ENCODE measurements around the gene NTNG2.

The NTNG2 gene

GRCh38 chr9:132244582-132245455 is 83.0 kb downstream of the NTNG2 start:
- in situ Hi-C loops (cut with HindIII; ENCODE audit: low sequenced_read_pairs), result no loop called here

- in situ Hi-C loops (cut with HindIII; ENCODE audit: low sequenced_read_pairs), result no loop called here
Observed at GRCh38 chr9:132245465-132245864, 83.6 kb downstream of the NTNG2 start.

DNA sequence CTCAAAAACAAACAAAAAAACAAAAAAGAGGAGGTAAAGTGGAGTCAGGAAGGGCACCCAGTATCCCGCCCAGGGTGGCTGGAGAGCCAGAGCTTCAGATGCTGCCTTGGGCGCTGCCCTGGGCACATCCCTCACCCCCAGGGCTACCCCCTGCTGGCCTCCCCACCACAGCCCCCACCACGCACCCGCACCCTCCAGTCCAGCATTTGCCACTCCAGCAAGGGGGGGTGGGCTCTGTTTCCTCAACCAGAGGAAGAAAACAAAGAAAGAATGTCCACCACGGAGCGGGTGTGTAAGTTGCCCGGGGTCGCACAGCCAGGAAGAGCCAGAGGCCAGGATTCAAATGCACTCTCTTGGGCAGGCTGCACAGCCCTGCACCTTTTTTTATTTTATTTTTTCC is 86.1 kb downstream of the NTNG2 start:
- in situ Hi-C loops (cut with HindIII; ENCODE audit: low sequenced_read_pairs), result no loop called here

- in situ Hi-C loops (cut with HindIII; ENCODE audit: low sequenced_read_pairs), result no loop called here
Observed at GRCh38 chr9:132249123-132249522, 87.3 kb downstream of the NTNG2 start.

- in situ Hi-C loops (cut with HindIII; ENCODE audit: low sequenced_read_pairs), result no loop called here
Observed at GRCh38 chr9:132249690-132250089, 87.8 kb downstream of the NTNG2 start.

GRCh38 chr9:132250324-132251262 is 88.7 kb downstream of the NTNG2 start:
- in situ Hi-C loops (cut with HindIII; ENCODE audit: low sequenced_read_pairs), result no loop called here

DNA sequence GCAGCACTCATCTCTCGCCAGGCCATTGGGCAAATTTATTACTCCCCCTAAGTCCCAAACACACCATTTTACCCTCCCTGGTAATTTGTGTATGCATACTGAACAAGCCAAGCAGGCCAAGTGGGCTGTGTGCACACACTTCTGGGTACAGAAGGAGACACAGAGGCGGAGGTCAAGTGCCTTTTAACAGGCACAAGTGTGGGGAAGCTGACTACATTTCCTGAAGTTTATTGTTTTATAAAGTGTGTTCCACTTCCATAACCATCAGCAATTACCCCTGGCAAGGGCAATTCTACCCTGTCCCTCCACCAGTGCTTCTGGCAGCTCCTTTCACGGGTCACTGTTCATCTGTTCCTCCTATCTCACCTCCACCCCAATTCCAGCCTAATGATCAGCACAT is 99.0 kb downstream of the NTNG2 start:
- in situ Hi-C loops (cut with HindIII; ENCODE audit: low sequenced_read_pairs), result no loop called here

- in situ Hi-C loops (cut with HindIII; ENCODE audit: low sequenced_read_pairs), result no loop called here
Observed at GRCh38 chr9:132266017-132266416, 104.2 kb downstream of the NTNG2 start.

DNA sequence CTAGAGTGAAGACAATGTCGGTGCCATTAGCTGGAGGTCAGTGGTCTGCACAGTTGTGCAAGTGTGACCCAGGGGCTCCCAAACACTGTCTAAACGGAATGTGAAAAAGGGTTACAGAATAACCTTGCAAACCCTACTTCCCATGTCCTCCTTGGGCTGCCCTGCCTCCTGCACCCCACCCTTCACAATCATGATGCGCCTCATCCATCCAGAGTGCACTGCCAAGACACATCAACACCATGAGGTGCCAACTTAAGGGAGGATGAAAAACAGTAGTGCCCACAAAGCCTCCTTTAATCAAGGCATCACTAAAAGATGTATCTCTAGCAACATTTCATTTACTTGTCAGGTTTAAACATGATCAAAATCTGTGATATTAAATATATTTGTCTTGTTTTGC is 105.8 kb downstream of the NTNG2 start:
- in situ Hi-C loops (cut with HindIII; ENCODE audit: low sequenced_read_pairs), result no loop called here

GRCh38 chr9:132268725-132269352 is 107.0 kb downstream of the NTNG2 start:
- in situ Hi-C loops (cut with HindIII; ENCODE audit: low sequenced_read_pairs), result no loop called here

- in situ Hi-C loops (cut with HindIII; ENCODE audit: low sequenced_read_pairs), result loop anchor here (10.0 kb wide), 1 partner anchor 55 kb away; no protein-coding TSS in a partner anchor
Observed at GRCh38 chr9:132269704-132270516, 108.1 kb downstream of the NTNG2 start.

DNA sequence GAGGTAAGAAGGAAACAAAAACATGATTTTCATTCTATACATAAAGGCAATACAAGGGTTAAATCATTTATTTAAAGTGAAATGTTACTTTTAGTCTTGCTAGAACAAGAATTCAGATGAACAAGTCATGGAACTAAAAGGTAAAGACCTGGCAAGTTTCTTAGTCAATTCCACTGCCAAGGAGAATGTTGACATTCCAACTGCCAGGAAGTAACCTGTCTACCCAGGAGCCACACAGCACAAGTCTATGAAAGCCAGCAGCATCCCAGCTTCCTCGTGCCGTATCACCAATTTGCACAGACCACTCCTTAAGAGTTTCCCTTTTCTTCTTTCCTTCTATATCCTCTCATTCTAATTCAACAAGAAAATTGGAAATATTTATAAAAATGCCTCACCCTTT is 113.0 kb downstream of the NTNG2 start:
- in situ Hi-C loops (cut with HindIII; ENCODE audit: low sequenced_read_pairs), result loop anchor here (10.0 kb wide), 1 partner anchor 50 kb away; no protein-coding TSS in a partner anchor

DNA sequence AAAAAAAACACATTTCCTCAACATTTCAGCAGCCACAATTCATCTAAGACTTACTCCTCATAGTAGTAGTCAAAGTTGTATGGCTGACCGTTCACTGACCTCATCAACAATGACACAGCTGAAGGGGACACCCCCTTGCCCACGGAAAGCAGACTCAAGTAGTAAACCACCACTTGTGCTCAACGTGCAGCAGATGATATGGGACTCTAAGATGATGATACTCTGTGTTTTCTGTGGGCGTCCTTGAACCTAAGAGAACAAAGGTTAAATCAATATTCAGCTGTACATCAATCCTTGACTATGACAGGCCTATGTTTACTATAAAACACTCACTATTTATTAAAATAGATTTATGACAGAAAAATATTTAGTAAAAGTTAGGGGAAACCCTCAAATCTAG is 121.3 kb downstream of the NTNG2 start:
- in situ Hi-C loops (cut with HindIII; ENCODE audit: low sequenced_read_pairs), result loop anchor here (10.0 kb wide), 1 partner anchor 62 kb away; no protein-coding TSS in a partner anchor

DNA sequence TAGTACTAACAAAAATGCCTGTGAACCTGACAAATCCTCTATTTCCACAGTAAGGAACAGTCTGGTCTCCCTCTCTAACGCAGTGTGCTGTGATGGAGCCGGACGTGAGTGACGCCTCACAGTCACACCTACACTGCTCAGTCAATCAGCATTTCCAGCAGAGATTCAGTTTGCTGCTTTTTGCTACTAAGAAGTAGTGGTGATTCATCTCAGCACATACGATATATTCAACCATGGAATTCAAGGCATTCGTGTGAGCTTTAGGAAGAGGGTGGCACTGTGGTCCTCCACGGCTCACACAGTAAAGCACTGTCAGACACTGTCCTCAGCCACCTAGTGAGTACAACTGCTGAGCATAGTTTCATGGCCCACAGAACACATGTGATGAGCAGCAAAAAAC is 122.0 kb downstream of the NTNG2 start:
- in situ Hi-C loops (cut with HindIII; ENCODE audit: low sequenced_read_pairs), result loop anchor here (10.0 kb wide), 1 partner anchor 61 kb away; no protein-coding TSS in a partner anchor

- in situ Hi-C loops (cut with HindIII; ENCODE audit: low sequenced_read_pairs), result loop anchor here (10.0 kb wide), 1 partner anchor 57 kb away; no protein-coding TSS in a partner anchor
Observed at GRCh38 chr9:132287256-132287760, 125.5 kb downstream of the NTNG2 start.

DNA sequence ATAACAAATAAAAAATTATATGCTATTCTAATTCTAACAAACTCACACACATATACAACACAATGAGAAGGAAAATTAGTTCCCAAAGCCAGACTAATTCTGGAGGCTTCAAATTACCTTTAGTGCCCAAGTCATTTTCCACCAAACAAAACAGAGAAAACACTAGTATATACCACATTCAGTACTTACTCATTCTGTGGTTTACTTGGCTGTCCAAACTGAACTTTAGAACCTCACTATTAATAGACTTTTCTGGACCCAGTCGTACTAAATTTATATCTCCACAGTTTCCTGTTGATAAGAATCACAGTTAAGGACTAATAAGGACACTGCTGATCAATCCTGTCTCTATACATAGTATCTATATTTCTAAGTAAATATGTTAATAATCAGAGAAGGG is 126.5 kb downstream of the NTNG2 start:
- in situ Hi-C loops (cut with HindIII; ENCODE audit: low sequenced_read_pairs), result loop anchor here (10.0 kb wide), 1 partner anchor 56 kb away; no protein-coding TSS in a partner anchor

DNA sequence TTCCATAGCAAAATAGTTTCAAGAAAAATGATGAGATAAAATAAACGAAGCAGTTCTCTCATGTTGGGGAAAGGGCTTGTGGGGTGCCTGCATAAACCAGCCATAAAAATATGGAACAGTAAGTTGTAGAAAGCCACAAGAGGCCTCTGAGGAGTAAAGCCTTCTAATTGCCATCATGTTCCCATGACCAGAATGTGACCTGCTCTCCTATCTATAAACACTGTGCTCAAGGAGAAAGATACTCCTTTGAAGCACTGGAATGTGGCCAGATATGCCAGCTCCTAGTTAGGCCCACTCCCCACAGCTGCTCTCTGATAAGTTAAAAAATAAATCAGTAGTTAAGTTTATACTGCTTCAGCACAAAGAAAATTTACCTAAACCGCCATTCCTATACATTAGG is 127.1 kb downstream of the NTNG2 start:
- in situ Hi-C loops (cut with HindIII; ENCODE audit: low sequenced_read_pairs), result loop anchor here (10.0 kb wide), 1 partner anchor 56 kb away; no protein-coding TSS in a partner anchor

DNA sequence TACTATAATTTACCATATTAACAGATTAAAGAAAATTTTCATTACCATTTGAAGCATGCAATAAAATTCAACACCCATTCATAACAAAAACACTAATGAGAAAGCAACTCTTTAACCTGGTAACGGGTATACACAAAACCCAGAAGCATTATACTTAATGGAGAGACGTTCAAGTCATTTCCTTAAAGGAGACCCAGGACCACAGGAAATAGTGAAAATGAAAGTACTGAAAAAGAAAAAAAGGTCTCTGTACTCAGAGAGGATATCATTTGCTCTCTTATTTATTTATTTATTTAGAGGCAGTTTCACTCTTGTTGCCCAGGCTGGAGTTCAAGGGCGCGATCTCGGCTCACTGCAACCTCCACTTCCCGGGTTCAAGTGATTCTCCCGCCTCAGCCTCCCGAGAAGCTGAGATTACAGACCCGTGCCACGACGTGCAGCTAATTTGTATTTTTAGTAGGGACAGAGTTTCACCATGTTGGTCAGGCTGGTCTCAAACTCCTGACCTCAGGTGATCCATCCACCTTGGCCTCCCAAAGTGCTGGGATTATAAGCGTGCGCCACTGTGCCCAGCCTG is 131.4 kb downstream of the NTNG2 start:
- in situ Hi-C loops (cut with HindIII; ENCODE audit: low sequenced_read_pairs), result no loop called here

Measured in endothelial cell of hepatic sinusoid (primary cell).